Aorta (tissue), 5 donors: ENCODE results near the gene FAM204A. TPM values are rescaled to one million over a fixed set of nuclear protein-coding genes. Genes with fewer than 3 reads are reported as not detected.
A peak's percentile ranks its signal among the peaks of the same experiment; 100 is the strongest.

Experiments used
- ATAC-seq: fragments of 200-7000 bp; cut with Tn5 transposase; one replicate; pipeline ENCODE4 v1.9.1; 2022; ENCODE audit warnings: moderate library complexity; ENCODE audit not compliant: low FRiP score
- DNase-seq, 2 donors: peaks; one replicate each; pipeline ENCODE4 v3.0.0-alpha.2; 2020
- H3K27ac ChIP-seq, 2 donors: one replicate each; pipeline ENCODE4 v1.5.1; 2013; ENCODE audit warnings: low read length in 2 of 2, mild to moderate bottlenecking in 2 of 2, moderate library complexity in 2 of 2, control low read depth in 1 of 2, inconsistent platforms in 1 of 2, low read depth in 1 of 2
- H3K27me3 ChIP-seq, 2 donors: one replicate each; pipeline ENCODE4 v1.6.1; 2013; ENCODE audit warnings: control low read depth in 1 of 2, low read length in 1 of 2, mild to moderate bottlenecking in 1 of 2, moderate library complexity in 1 of 2; ENCODE audit not compliant: insufficient read depth in 2 of 2, control insufficient read depth in 1 of 2
- H3K36me3 ChIP-seq, 2 donors: one replicate each; pipeline ENCODE4 v1.6.1; 2013; ENCODE audit warnings: control low read depth in 1 of 2, low read length in 1 of 2, mild to moderate bottlenecking in 1 of 2; ENCODE audit not compliant: insufficient read depth in 2 of 2, control insufficient read depth in 1 of 2
- H3K4me1 ChIP-seq, 2 donors: one replicate each; pipeline ENCODE4 v1.6.1; 2013; ENCODE audit warnings: low read length in 2 of 2, control low read depth in 1 of 2, mild to moderate bottlenecking in 1 of 2, moderate library complexity in 1 of 2; ENCODE audit not compliant: insufficient read depth in 2 of 2, control insufficient read depth in 1 of 2
- H3K4me3 ChIP-seq, 2 donors: one replicate each; pipeline ENCODE4 v1.5.1; 2013; ENCODE audit warnings: low read length in 2 of 2, control low read depth in 1 of 2, mild to moderate bottlenecking in 1 of 2
- H3K9me3 ChIP-seq: one replicate; pipeline ENCODE4 v1.6.1; 2013; ENCODE audit warnings: mild to moderate bottlenecking, low read length; ENCODE audit not compliant: control insufficient read depth
- WGBS, 2 donors: extraction: QIAGEN DNeasy Blood & Tissue Kit; methylation state at CpG; one replicate each; pipeline ENCODE4 v1.1.7; 2013; 5-methylcytosine and 5-hydroxymethylcytosine counted together
- intact Hi-C, 2 donors: fragments of 100-400 bp; cut with DNase I; formaldehyde crosslinking; loops; one replicate each; pipeline versions ENCODE4 v1.14.2 to v1.15.0; 2022
- polyA plus RNA-seq, 2 donors: library from polyadenylated mRNA; stranded (reverse); fragments of 200-250 nt; gene quantifications; one replicate each; pipeline ENCODE4 v1.2.3, GENCODE V29; 2013
- total RNA-seq, 2 donors: library from RNA; stranded (reverse); fragmentation: NEBNext Ultra II Directional; extraction: Animal tissue kit (Norgen Biotek cat#: 25700); gene quantifications; one replicate each; pipeline ENCODE4 v1.2.1, GENCODE V29; 2021
- donor health status: healthy with polysubstance abuse.
- donor health status: Bipolar disorder and iron deficiency.
- donor health status: DM: no; HTN: no; CAD: no.
- donor health status: DM: no; HTN: no; CAD: no.
- donor health status: DM: yes; HTN: yes; CAD: no.

Gene FAM204A
- total and polyA plus RNA-seq, 4 donors = 54.4 to 117 (median 63.5) TPM

DNA sequence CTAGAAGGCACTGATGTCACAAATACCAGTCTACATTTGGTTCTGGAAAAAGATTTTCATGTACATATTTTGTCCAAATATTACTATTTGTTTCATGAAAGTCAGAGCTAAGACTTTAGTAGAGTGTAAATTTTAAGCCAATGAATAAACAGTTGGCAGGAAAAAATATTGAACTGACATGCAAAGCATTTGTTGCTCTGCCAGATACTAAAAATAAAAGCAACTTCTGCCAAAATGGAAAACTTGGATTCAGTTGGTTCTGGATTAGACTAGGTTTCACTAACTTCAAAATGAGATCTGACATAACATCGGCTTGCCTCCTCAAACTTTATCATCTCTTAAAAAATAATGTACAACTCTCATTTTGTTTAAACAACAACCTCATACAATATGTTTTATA lies 34.9 kb downstream of the FAM204A start:
- 5 to 7% methylated on average over 1 of the region's 1 CpG for WGBS, 2 donors
- Histone ChIP-seq H3K36me3 (no peaks in the 10 kb centered on the region), H3K4me3 (no peak overlapping the region), H3K9me3 (no peaks in the 10 kb centered on the region), H3K4me1 (peaks cover 6 to 12% of the 10 kb centered on the region in 2 donors), H3K27me3 (no peaks in the 10 kb centered on the region), H3K27ac (peak overlapping the region in 1 of 2 donors; percentile 20)
- intact Hi-C loops = loop anchor here in 1 of 2 donors (5.0 kb wide), 1 partner anchor 35 kb away; the partner anchor contains the start of gene FAM204A
- ATAC-seq = no peak
- no peak for DNase-seq

- H3K4me3 ChIP-seq = no peak overlapping the region
- WGBS, 2 donors = 96 to 100% methylated on average over 1 of the region's 1 CpG
These were observed 36.4 kb downstream of the FAM204A start for GRCh38 chr10:118305730-118306129.

GRCh38 chr10:118304521-118304920 lies 37.6 kb downstream of the FAM204A start:
- Histone ChIP-seq H3K4me1 (peaks cover 6 to 11% of the 10 kb centered on the region in 2 donors), H3K27me3 (no peaks in the 10 kb centered on the region), H3K27ac (no peak overlapping the region), H3K4me3 (no peak overlapping the region), H3K36me3 (no peaks in the 10 kb centered on the region), H3K9me3 (no peaks in the 10 kb centered on the region)
- intact Hi-C loops = no loop called here
- WGBS, 2 donors = 96 to 97% methylated on average over 6 of the region's 6 CpGs
- DNase-seq (no peak), ATAC-seq (no peak)

More at GRCh38 chr10:118305730-118306129, 36.4 kb downstream of the FAM204A start:
- Histone ChIP-seq H3K4me1 (peaks cover 6 to 12% of the 10 kb centered on the region in 2 donors), H3K9me3 (no peaks in the 10 kb centered on the region), H3K27ac (no peak overlapping the region), H3K36me3 (no peaks in the 10 kb centered on the region), H3K27me3 (no peaks in the 10 kb centered on the region)
- no peak for DNase-seq
- ATAC-seq = no peak
- intact Hi-C loops = loop anchor here in 1 of 2 donors (5.0 kb wide), 1 partner anchor 37 kb away; the partner anchor contains the start of gene FAM204A

DNA sequence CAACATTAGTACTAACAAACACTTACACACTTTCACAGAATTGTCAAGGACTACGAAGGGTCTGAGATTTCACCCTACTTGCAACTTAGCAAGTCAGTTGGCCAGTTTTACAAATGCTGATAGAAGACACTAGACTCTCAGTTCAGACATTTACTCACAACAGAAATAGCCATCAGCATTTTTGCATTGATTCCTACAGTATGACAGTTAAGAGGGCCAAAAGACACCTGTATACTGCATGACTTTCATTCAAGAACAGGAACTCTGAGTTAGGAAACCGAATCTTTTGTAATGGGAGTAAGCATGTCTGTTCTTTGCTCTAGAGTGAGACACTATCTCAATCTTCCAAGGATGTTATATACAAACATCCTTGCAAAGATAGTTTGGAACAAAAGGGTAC lies 40.9 kb downstream of the FAM204A start:
- no peak for DNase-seq
- Histone ChIP-seq H3K27me3 (no peaks in the 10 kb centered on the region), H3K4me1 (peaks cover 2 to 3% of the 10 kb centered on the region in 2 donors), H3K9me3 (no peaks in the 10 kb centered on the region), H3K36me3 (no peaks in the 10 kb centered on the region), H3K27ac (no peak overlapping the region), H3K4me3 (no peak overlapping the region)
- intact Hi-C loops = no loop called here
- WGBS, 2 donors = 98 to 99% methylated on average over 2 of the region's 2 CpGs
- ATAC-seq = no peak

- H3K27me3 ChIP-seq = no peaks in the 10 kb centered on the region
- 88 to 97% methylated on average over 1 of the region's 1 CpG for WGBS, 2 donors
- DNase-seq (no peak), ATAC-seq (no peak)
- peaks cover 2 to 3% of the 10 kb centered on the region in 2 donors for H3K4me1 ChIP-seq
- H3K36me3 ChIP-seq = no peaks in the 10 kb centered on the region
- intact Hi-C loops = no loop called here
- H3K4me3 ChIP-seq = no peak overlapping the region
- H3K9me3 ChIP-seq = no peaks in the 10 kb centered on the region
- no peak overlapping the region for H3K27ac ChIP-seq
These were observed 41.8 kb downstream of the FAM204A start for GRCh38 chr10:118300320-118300719.

DNA sequence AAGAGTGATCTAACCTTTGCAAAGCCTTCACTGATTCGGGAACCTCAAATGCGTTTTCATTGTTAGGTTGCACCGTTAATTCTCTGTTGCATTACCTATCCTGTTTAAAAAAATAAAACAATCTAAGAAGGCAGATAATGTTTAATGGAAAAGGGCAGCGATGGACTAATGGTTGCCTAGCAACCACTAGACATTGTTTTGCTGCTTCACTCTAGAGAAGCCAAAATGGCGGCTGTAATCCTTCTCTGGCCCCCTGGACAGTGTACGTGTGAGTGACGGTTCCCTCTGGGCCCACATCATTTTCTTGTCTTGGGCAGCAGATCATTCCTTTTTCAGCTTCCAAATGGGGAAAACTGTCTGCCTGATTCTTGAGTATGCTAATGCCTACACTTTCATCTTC lies 43.3 kb downstream of the FAM204A start:
- no peak overlapping the region for H3K4me3 ChIP-seq
- intact Hi-C loops = no loop called here
- ATAC-seq (no peak), DNase-seq (no peak)
- no peaks in the 10 kb centered on the region for H3K36me3 ChIP-seq
- H3K9me3 ChIP-seq = no peaks in the 10 kb centered on the region
- H3K27ac ChIP-seq = no peak overlapping the region
- 91 to 93% methylated on average over 7 of the region's 7 CpGs for WGBS, 2 donors
- peaks cover 2 to 3% of the 10 kb centered on the region in 2 donors for H3K4me1 ChIP-seq
- no peaks in the 10 kb centered on the region for H3K27me3 ChIP-seq

DNA sequence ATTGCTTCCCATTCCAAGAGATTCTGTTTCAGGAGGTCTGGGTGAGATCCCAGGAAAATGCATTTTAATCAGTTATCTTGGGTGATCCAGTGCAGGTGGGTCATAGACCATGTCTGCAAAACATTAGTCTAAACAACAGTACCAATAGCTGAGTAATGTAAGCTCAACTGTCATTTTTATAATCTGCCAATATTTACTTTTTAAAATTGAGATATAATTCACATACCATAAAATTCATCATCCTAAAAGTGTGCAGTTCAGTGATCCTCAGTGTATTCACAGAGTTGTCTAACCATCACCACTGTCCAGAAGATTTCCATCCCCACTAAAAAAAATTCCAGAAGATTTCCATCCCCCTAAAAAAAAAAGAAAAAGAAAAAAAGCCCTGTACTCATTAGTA lies 51.0 kb downstream of the FAM204A start:
- Histone ChIP-seq H3K27me3 (no peaks in the 10 kb centered on the region), H3K27ac (no peak overlapping the region), H3K9me3 (peaks cover 2% of the 10 kb centered on the region), H3K36me3 (no peaks in the 10 kb centered on the region), H3K4me1 (no peaks in the 10 kb centered on the region), H3K4me3 (no peak overlapping the region)
- no peak for DNase-seq
- ATAC-seq = no peak
- intact Hi-C loops = no loop called here

GRCh38 chr10:118290471-118290995 lies 51.6 kb downstream of the FAM204A start:
- H3K9me3 ChIP-seq = peaks cover 2% of the 10 kb centered on the region
- no peaks in the 10 kb centered on the region for H3K4me1 ChIP-seq
- no peak overlapping the region for H3K27ac ChIP-seq
- DNase-seq (no peak), ATAC-seq (no peak)
- intact Hi-C loops = no loop called here
- H3K27me3 ChIP-seq = no peaks in the 10 kb centered on the region
- no peak overlapping the region for H3K4me3 ChIP-seq
- no peaks in the 10 kb centered on the region for H3K36me3 ChIP-seq
- 79 to 88% methylated on average over 3 of the region's 3 CpGs for WGBS, 2 donors

DNA sequence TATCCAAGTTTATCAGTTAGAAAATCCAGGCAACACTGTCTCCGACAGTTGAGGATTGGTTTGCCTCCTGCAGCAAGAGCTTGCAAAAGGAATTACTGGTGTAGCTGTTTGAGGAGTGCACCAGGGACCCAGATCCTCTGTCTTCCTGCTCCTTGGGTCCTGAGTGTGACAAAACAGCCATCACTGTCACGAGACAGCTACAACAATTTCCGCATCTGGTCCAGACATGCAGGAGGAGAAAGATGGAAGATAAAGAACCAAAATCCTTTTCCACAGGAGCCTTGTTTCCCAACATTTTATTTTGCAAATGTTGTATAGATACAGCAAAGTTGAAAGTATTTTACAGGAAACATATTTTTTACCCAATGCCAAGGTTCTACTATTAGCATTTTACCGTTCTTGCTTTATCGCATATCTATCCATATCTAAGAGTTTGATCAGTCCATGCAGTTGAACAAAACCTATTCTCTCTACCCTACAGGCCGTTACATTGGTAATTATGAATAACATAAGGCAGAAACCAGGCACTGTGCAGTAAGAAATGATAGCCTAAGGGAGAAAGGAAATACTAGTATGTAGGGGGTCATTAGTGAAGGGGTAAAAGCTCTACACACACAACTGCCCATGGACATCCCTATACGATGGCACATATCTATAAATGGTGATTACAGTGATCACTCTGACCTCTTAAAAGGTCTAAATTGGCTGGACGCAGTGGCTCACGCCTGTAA lies 54.9 kb downstream of the FAM204A start:
- Histone ChIP-seq H3K4me3 (no peak overlapping the region), H3K27ac (no peak overlapping the region), H3K36me3 (no peaks in the 10 kb centered on the region), H3K9me3 (peaks cover 2% of the 10 kb centered on the region), H3K4me1 (no peaks in the 10 kb centered on the region), H3K27me3 (no peaks in the 10 kb centered on the region)
- 81 to 89% methylated on average over 9 of the region's 9 CpGs for WGBS, 2 donors
- intact Hi-C loops = no loop called here
- DNase-seq (no peak), ATAC-seq (no peak)
